Breast epithelium (tissue), 4 donors: Measurements from ENCODE around the gene SCRT2. TPM values are rescaled to one million over a fixed set of nuclear protein-coding genes. Genes with fewer than 3 reads are reported as not detected.
A peak's percentile ranks its signal among the peaks of the same experiment; 100 is the strongest.

Experiments
- DNase-seq, 2 donors: peaks; one replicate each; pipeline ENCODE4 v3.0.0-alpha.2; 2019; ENCODE audit warnings: low spot score in 2 of 2
- H3K27ac ChIP-seq, 2 donors: fragments of 200-600 bp; sonication (generic) in 1 of 2; one replicate each; pipeline ENCODE4 v1.5.1; 2016 to 2019; ENCODE audit warnings: mild to moderate bottlenecking in 1 of 2
- H3K27me3 ChIP-seq, 2 donors: fragments of 200-600 bp; sonication (generic) in 1 of 2; one replicate each; pipeline versions ENCODE4 v1.5.1 to v1.6.0; 2017 to 2019; ENCODE audit warnings: control low read depth in 1 of 2, mild to moderate bottlenecking in 1 of 2
- H3K36me3 ChIP-seq: fragments of 200-600 bp; one replicate; pipeline ENCODE4 v1.5.1; 2019
- H3K4me1 ChIP-seq, 2 donors: fragments of 200-600 bp; sonication (generic); one replicate each; pipeline ENCODE4 v1.5.1; 2016 to 2019; ENCODE audit warnings: control low read depth in 1 of 2
- H3K4me3 ChIP-seq, 3 donors: fragments of 200-600 bp; sonication (generic); 1 replicate in 2 of 3; 2 replicates in 1 of 3; pipeline ENCODE4 v1.5.1; 2016 to 2019; ENCODE audit warnings: mild to moderate bottlenecking in 3 of 3, moderate library complexity in 2 of 3
- H3K9me3 ChIP-seq, 2 donors: fragments of 200-600 bp; sonication (generic) in 1 of 2; one replicate each; pipeline ENCODE4 v1.5.1; 2016 to 2019; ENCODE audit warnings: control low read depth in 1 of 2
- POLR2A ChIP-seq: fragments of 450-650 bp; IDR thresholded peaks from one replicate; pipeline ENCODE4 v1.6.1; 2016; ENCODE audit warnings: antibody characterized with exemption, mild to moderate bottlenecking, moderate library complexity
- POLR2AphosphoS5 ChIP-seq, 3 donors: sonication (generic); formaldehyde crosslinking; IDR thresholded peaks; one replicate each; pipeline ENCODE4 v1.6.1; 2017; ENCODE audit warnings: antibody characterized with exemption in 3 of 3
- intact Hi-C: fragments of 100-400 bp; cut with DNase I; formaldehyde crosslinking; loops from one replicate; pipeline ENCODE4 v1.15.1; 2023; ENCODE audit warnings: low total_unique reads
- total RNA-seq, 3 donors: library from RNA; depleted of rRNA; stranded (reverse); fragments of >200 nt; gene quantifications; one replicate each; pipeline ENCODE4 v1.1.0, GENCODE V29; 2016
- TF ChIP-seq, protein P1 (sequence below), 3 donors: fragments of 450-650 bp; IDR thresholded peaks; one replicate each; pipeline ENCODE4 v1.5.1; 2016 to 2017; ENCODE audit warnings: antibody characterized with exemption in 3 of 3, mild to moderate bottlenecking in 3 of 3, moderate library complexity in 3 of 3

The SCRT2 gene
- total RNA-seq, 3 donors from 2014 or later: not detected

- Histone ChIP-seq H3K4me3 (no peak overlapping the region), H3K9me3 (peaks cover 0 to 23% of the 10 kb centered on the region in 2 donors), H3K27me3 (peaks cover 0 to 43% of the 10 kb centered on the region in 2 donors), H3K4me1 (no peaks in the 10 kb centered on the region), H3K27ac (no peak overlapping the region), H3K36me3 (no peaks in the 10 kb centered on the region)
- DNase-seq: no peak
- intact Hi-C loops: no loop called here
- TF ChIP-seq POLR2A: no peak
- no peak for TF ChIP-seq POLR2AphosphoS5 (IDR thresholded peaks at IDR 0.05)
- TF ChIP-seq, protein P1, sequence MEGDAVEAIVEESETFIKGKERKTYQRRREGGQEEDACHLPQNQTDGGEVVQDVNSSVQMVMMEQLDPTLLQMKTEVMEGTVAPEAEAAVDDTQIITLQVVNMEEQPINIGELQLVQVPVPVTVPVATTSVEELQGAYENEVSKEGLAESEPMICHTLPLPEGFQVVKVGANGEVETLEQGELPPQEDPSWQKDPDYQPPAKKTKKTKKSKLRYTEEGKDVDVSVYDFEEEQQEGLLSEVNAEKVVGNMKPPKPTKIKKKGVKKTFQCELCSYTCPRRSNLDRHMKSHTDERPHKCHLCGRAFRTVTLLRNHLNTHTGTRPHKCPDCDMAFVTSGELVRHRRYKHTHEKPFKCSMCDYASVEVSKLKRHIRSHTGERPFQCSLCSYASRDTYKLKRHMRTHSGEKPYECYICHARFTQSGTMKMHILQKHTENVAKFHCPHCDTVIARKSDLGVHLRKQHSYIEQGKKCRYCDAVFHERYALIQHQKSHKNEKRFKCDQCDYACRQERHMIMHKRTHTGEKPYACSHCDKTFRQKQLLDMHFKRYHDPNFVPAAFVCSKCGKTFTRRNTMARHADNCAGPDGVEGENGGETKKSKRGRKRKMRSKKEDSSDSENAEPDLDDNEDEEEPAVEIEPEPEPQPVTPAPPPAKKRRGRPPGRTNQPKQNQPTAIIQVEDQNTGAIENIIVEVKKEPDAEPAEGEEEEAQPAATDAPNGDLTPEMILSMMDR (IDR thresholded peaks at IDR 0.05): no peak
Observed at GRCh38 chr20:711576-711975, 36.0 kb upstream of the SCRT2 start.

DNA sequence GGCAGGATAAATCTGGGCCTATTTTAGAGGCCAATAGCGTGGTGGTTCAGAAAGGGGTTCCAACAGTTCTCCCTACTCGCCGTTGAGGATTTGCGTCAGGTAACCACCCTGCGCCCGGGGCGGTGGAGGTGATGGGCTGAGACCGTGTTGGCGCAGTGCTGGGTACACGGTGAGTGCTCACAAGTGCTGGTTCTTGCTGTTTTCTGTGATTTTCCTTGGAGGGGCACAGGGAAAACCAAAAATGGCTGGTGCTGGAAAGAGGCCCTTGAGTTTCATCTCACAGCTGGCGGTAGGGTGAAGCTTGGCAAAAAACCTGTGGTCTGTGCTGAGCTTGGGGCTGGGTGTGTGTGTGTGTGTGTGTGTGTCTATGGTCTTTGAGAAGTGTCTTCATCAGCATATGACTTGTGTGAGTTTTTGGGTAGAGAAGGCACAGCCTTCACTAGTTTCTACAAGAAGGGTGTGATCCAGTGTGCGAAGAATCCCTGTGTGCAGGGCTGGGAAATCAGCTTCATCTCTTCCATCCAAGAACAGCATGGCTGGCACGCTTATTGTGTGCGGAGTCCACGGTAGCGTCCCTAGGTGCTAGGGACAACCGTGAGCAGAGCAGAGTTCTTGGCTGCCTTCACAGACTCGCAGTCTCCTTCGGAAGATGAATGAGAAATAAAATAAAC is 35.3 kb upstream of the SCRT2 start:
- peaks cover 0 to 23% of the 10 kb centered on the region in 2 donors for H3K9me3 ChIP-seq
- H3K27ac ChIP-seq: no peak overlapping the region
- no peaks in the 10 kb centered on the region for H3K36me3 ChIP-seq
- no peak overlapping the region for H3K4me3 ChIP-seq
- no peaks in the 10 kb centered on the region for H3K4me1 ChIP-seq
- DNase-seq: no peak
- no peak for TF ChIP-seq POLR2AphosphoS5 (IDR thresholded peaks at IDR 0.05)
- TF ChIP-seq, protein P1 (IDR thresholded peaks at IDR 0.05): no peak
- no peak for TF ChIP-seq POLR2A
- intact Hi-C loops: no loop called here
- H3K27me3 ChIP-seq: peaks cover 0 to 49% of the 10 kb centered on the region in 2 donors

GRCh38 chr20:709991-710779 is 34.6 kb upstream of the SCRT2 start:
- DNase-seq: no peak
- Histone ChIP-seq H3K9me3 (peaks cover 0 to 23% of the 10 kb centered on the region in 2 donors), H3K27ac (no peak overlapping the region), H3K36me3 (no peaks in the 10 kb centered on the region), H3K27me3 (peaks cover 0 to 56% of the 10 kb centered on the region in 2 donors), H3K4me1 (no peaks in the 10 kb centered on the region), H3K4me3 (peak overlapping the region in 2 of 3 donors; percentile 32 to 56)
- TF ChIP-seq, protein P1 (IDR thresholded peaks at IDR 0.05): no peak
- TF ChIP-seq POLR2AphosphoS5 (IDR thresholded peaks at IDR 0.05) (no peak), POLR2A (no peak)
- intact Hi-C loops: no loop called here

DNA sequence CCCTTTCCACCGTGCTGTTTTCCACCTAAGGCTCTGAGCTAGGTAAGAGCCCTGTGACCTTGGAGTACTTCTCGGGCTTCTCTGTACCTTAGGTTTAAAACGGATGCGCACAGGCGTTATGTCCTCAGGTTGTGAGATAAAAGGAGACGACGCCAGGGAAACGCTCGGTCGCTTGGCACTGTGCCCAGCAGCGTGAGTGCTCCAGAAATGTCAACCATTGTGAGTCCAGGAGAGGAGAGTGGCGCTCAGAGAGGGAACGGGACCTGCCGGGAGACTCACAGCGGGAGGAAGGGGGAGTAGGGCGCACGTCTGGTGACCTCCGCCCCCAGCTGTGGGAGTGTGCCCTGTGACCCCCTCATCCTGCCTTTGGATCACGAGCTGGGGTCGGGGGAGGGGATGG is 33.8 kb upstream of the SCRT2 start:
- Histone ChIP-seq H3K36me3 (no peaks in the 10 kb centered on the region), H3K27me3 (peaks cover 0 to 56% of the 10 kb centered on the region in 2 donors), H3K4me1 (no peaks in the 10 kb centered on the region), H3K9me3 (peaks cover 0 to 22% of the 10 kb centered on the region in 2 donors), H3K27ac (no peak overlapping the region), H3K4me3 (peak overlapping the region in 2 of 3 donors; percentile 32 to 56)
- no peak for TF ChIP-seq POLR2AphosphoS5 (IDR thresholded peaks at IDR 0.05)
- TF ChIP-seq, protein P1 (IDR thresholded peaks at IDR 0.05): no peak
- TF ChIP-seq POLR2A: no peak
- intact Hi-C loops: no loop called here
- peak in 1 of 2 donors; percentile 58 for DNase-seq

DNA sequence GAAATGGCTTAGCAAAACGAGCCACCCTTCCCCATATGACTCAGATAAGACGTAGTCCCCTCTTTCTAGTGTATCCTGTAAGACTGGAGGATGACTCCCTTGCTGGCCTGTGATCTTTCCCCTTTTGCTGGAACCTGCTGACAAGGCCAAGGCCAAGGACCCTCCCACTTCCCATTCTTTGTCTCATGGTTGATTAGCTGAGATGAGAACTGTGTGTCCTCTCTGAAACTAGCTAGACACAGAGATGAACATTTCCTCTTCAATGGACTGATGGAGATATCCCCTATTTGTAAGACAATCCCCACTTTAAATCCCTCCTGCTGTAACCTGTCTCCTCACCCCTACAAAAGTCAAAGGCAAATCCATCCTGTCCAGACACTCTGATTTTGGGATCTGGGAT is 33.4 kb upstream of the SCRT2 start:
- no peaks in the 10 kb centered on the region for H3K4me1 ChIP-seq
- no peak for DNase-seq
- intact Hi-C loops: no loop called here
- peaks cover 0 to 17% of the 10 kb centered on the region in 2 donors for H3K9me3 ChIP-seq
- H3K36me3 ChIP-seq: no peaks in the 10 kb centered on the region
- peaks cover 0 to 56% of the 10 kb centered on the region in 2 donors for H3K27me3 ChIP-seq
- H3K4me3 ChIP-seq: no peak overlapping the region
- H3K27ac ChIP-seq: no peak overlapping the region
- TF ChIP-seq POLR2AphosphoS5 (IDR thresholded peaks at IDR 0.05) (no peak), POLR2A (no peak)
- TF ChIP-seq, protein P1 (IDR thresholded peaks at IDR 0.05): no peak
